ENCODE results near the gene CLSTN2. TPM values are rescaled to one million over a fixed set of nuclear protein-coding genes. Genes with fewer than 3 reads are reported as not detected.
A peak's percentile ranks its signal among the peaks of the same experiment; 100 is the strongest.

The CLSTN2 gene
- total RNA-seq, 1 experiment from 2014 or later, result 0.17 TPM

GRCh38 chr3:140091143-140091542 is 156.2 kb downstream of the CLSTN2 start:
- DNase-seq (ENCODE audit: low read depth), result peak; percentile 43

DNA sequence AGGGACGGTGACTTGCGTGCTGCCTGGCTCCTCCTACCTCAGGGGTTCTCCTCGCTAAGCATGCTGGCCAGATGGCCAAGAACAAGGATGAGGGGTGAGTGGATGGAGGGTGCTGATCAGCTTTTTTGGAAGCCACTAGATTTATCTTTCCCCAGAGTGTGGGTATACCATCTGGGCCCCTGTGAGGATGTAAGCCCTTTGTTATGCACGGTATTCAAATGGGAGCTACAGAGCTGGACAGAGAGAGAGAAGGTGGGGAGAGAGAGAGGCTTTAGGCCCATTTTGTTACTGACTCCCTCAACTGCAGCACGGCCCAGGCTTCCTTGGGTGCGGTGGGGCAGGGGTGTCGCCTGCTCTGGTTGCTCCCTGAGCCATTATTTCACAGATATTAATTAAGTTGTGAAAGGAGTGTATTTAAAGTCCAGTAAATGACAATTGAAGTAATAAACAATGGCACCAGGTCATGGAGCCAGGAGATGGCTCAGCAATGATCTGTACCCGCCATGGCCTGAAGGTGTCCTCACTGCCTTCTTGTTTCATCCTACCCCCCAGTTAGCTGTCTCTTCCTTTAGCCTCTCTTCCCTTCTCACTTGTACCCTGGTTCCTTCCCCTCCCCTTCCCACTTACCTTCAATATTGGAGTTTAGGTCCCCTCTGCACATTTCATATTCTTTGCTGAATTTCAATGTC is 158.0 kb downstream of the CLSTN2 start:
- no peak for DNase-seq (ENCODE audit: low read depth)

- peak; percentile 69 for DNase-seq (ENCODE audit: low read depth)
Observed at GRCh38 chr3:140093742-140094141, 158.8 kb downstream of the CLSTN2 start.

GRCh38 chr3:140094487-140094886 is 159.5 kb downstream of the CLSTN2 start:
- no peak for DNase-seq (ENCODE audit: low read depth)

GRCh38 chr3:140096037-140096436 is 161.1 kb downstream of the CLSTN2 start:
- DNase-seq (ENCODE audit: low read depth), result no peak

- no peak for DNase-seq (ENCODE audit: low read depth)
Observed at GRCh38 chr3:140097874-140098635, 163.1 kb downstream of the CLSTN2 start.

DNA sequence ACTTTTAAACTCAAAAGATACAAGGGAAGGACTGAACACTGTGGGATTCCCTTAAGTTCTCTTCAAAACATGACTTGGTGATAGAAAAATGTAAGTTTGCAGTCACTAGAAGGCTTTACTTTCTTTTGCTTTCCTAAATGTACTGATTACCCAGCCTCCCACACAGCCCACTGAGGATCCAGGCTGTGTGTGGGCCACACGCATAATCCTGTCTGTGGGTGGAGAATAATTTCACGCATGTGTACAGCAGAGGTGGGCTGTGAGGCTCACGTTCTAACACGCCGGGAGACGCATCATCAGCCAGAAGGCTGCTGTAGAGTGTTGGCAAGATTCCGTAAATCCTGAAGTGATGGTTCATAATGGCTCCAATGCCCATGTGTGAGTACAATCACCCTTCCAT is 165.5 kb downstream of the CLSTN2 start:
- no peak for DNase-seq (ENCODE audit: low read depth)

DNA sequence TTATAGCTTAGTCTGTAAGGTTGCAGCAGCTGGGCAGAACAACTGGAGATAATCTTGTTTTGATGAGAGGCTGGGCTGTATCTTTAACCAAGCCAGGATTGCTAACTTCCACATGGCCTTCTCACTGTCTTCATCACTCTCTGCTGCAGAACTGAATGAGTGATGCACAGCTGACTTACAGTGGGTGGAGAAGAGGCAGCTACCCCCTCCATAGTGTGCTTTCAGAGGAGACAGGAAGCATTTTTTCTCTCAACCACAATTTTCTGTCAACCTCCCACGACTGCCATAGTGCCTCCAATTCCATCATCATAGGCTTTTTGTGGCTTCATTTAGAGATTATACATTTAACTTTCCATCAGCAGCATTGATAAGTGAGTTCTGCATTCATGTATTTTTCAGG is 168.2 kb downstream of the CLSTN2 start:
- no peak for DNase-seq (ENCODE audit: low read depth)

DNA sequence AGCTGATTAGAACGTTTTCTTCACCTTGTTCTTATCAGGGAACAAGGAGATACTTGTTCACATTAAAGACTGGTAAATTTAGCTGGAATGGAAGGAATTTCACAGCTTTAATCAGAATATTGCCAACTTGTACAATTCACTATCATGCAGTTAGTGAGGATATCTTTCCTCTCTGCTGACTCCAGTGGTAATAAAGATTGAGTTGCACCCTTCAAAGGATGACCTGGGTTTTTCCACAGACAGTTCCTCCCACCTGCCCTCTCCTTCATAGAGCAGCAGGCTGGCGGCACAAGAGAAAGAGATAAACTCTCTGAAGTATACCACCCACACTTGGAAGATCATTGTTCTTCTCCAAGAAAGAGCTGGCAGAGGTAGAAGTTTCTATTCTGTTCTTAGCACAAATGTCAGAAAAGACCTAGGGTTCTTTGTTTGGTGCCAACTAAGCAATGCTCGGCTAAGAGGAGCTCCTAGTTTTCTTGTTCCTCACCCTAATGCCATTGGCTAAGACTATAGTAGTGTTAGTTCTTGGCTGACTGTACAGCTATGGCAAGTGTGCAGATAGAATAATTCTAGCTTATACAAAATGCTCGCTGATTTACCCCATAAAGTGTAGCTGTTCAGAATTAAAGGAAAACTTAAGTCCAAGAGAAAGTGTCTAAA is 169.1 kb downstream of the CLSTN2 start:
- DNase-seq (ENCODE audit: low read depth), result no peak

- DNase-seq (ENCODE audit: low read depth), result no peak
Observed at GRCh38 chr3:140113996-140114788, 179.2 kb downstream of the CLSTN2 start.

DNA sequence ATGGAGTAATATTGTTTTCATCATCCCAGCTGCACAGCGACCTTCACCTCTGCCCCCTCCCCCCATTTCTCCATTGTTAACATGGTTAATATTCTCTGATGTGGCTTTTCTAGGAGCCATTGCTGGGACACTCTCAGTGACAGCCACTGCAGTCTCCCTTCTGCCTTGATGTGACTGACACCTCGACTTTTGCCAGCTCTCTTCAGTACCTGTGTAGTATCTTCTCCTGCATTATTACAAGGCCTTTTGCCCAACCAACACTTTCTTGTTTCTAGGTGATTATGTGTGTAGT is 179.8 kb downstream of the CLSTN2 start:
- no peak for DNase-seq (ENCODE audit: low read depth)

- no peak for DNase-seq (ENCODE audit: low read depth)
Observed at GRCh38 chr3:140117096-140117526, 182.1 kb downstream of the CLSTN2 start.

- no peak for DNase-seq (ENCODE audit: low read depth)
Observed at GRCh38 chr3:140122183-140122582, 187.2 kb downstream of the CLSTN2 start.

DNA sequence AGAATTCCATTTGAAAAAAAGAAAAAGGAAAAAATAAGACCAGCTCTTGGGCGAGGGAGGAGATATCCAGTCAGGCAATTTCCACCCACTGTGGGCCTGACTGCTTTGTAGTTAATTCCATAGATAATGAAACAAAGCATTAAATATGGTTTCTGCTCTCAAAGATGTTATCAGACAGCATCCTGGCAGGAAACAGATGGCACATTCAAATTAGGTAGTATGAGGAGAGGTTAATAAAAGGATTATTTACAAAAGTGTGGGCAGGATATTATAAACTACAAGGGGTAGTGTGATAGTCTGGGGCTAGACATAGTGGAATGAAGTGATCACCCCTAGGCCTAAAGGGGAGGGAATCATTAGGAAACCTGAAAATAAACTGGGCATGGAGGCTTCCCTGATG is 193.2 kb downstream of the CLSTN2 start:
- no peak for DNase-seq (ENCODE audit: low read depth)

DNA sequence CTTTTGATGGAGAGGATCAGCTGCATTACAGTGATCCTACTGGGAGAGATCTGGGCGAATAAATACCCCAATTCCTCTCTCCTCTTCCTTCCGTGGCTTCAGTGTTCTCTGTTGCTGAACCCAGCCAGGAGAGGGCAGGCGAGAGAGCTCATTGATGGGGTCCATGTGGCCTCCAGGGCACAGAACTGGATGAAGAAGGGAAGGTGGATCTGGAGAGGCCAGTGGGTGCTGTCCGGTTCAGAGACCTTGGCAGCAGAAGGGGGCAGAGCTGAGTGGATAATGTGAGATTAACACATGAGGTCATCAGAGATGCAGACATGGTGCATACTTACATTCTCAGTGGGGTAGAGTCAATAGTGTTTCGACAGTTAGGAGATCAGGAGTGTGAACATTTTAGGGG is 193.6 kb downstream of the CLSTN2 start:
- peak; percentile 17 for DNase-seq (ENCODE audit: low read depth)

DNA sequence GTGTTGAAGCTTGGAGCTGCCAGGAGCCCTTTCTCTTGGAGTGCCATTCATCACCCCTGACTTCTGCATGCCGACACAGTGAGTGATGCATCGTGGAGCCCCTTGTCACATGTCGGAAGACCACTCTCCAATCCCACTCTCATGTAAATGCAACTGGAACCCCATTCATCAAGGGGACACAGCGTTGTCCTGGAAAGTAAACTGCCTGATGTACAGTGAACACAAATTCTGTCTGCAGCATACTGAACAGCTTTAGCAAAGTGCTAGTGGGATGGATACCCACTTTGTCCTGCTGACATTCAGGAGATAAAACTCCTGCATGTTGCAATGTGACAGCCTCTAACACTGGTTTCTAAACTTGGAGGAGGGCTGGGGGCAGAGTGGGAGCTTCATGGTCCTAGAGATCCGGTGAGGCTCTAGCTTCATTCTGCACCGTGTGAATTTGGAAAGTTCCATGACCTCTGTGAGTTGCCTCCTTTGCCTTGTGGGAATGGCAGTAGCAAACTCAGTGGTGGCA is 194.8 kb downstream of the CLSTN2 start:
- no peak for DNase-seq (ENCODE audit: low read depth)

- DNase-seq (ENCODE audit: low read depth), result no peak
Observed at GRCh38 chr3:140131895-140132294, 196.9 kb downstream of the CLSTN2 start.

- no peak for DNase-seq (ENCODE audit: low read depth)
Observed at GRCh38 chr3:140134231-140134965, 199.4 kb downstream of the CLSTN2 start.

DNA sequence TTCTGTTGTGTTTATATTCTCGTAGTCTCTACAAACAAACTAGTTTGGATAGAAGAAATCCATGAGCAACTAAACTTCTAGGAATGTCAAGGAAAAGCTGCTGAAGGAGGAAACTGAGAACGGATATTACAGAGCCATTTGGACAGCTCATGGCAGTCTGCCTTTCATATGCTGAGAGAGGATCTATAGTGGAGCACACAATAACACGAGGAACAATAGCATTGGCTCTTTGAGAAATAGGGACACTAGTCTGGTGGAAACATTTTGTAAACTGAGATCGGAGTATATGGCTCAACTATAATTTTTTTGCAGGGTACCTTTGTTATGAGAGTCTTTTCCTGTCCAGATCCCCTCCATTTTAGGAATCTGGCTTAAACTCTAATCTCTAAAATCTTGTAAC is 200.5 kb downstream of the CLSTN2 start:
- DNase-seq (ENCODE audit: low read depth), result no peak

GRCh38 chr3:140143367-140144069 is 208.5 kb downstream of the CLSTN2 start:
- DNase-seq (ENCODE audit: low read depth), result no peak

All from LHCN-M2 (cell line).